Upper lobe of left lung (tissue), 4 donors: ENCODE measurements around the gene AHCYL2.

Source experiments
- CTCF ChIP-seq, 6 experiments: fragments of 450-650 bp in 4 of 6; fragments of 200-600 bp in 2 of 6; sonication (generic) in 2 of 6; IDR thresholded peaks; one replicate each; pipeline ENCODE4 v1.5.1; 2016 to 2019; ENCODE audit warnings: antibody characterized with exemption in 6 of 6
- POLR2A ChIP-seq, 4 donors: fragments of 450-650 bp; IDR thresholded peaks; one replicate each; pipeline ENCODE4 v1.5.1; 2016 to 2017; ENCODE audit warnings: antibody characterized with exemption in 4 of 4, mild to moderate bottlenecking in 2 of 4
- POLR2AphosphoS5 ChIP-seq, 2 donors: sonication (generic); formaldehyde crosslinking; IDR thresholded peaks; one replicate each; pipeline ENCODE4 v1.5.1; 2017; ENCODE audit warnings: antibody characterized with exemption in 2 of 2

GRCh38 chr7:129308047-129308446, 83.2 kb downstream of the AHCYL2 start:
- TF ChIP-seq POLR2A (IDR thresholded peaks at IDR 0.05): no peak
- no peak for TF ChIP-seq CTCF (IDR thresholded peaks at IDR 0.05)
- TF ChIP-seq POLR2AphosphoS5 (IDR thresholded peaks at IDR 0.05): no peak
